CD4-positive, alpha-beta T cell (primary cell): ENCODE data around the gene ALPK3. TPM values are rescaled to one million over a fixed set of nuclear protein-coding genes. Genes with fewer than 3 reads are reported as not detected.

Experiments
- ATAC-seq: fragments of 200-7000 bp; cut with Tn5 transposase; one replicate; pipeline ENCODE4 v1.10.0; 2022; ENCODE audit warnings: mild to moderate bottlenecking; ENCODE audit not compliant: poor library complexity
- CTCF ChIA-PET: fragments of 350-600 bp; sonication (Branson Sonifier 250); formaldehyde crosslinking; loops from one replicate; lab custom pipeline; 2021; ENCODE audit warnings: antibody characterized with exemption, inconsistent platforms; lab: Charles Lee
- POLR2A ChIA-PET: fragments of 350-600 bp; sonication (Branson Sonifier 250); formaldehyde crosslinking; loops from one replicate; lab custom pipeline; 2021; ENCODE audit warnings: antibody characterized with exemption, inconsistent platforms; lab: Charles Lee
- DNase-seq, 14 experiments: peaks; one replicate each; pipeline ENCODE4 v3.0.0-alpha.2; 2013 to 2020; ENCODE audit warnings: mixed read lengths in 2 of 14
- H3K27ac ChIP-seq, 2 donors: one replicate each; pipeline versions ENCODE4 v1.5.1 to v1.7.0; 2013; ENCODE audit warnings: low read length in 2 of 2, low read depth in 1 of 2, mild to moderate bottlenecking in 1 of 2
- H3K27me3 ChIP-seq, 2 experiments: 1 replicate in 1 of 2; 2 replicates in 1 of 2; pipeline versions ENCODE4 v1.6.1 to v1.7.0; 2013; ENCODE audit warnings: low read length in 2 of 2, control low read depth in 1 of 2, mild to moderate bottlenecking in 1 of 2, moderate library complexity in 1 of 2; ENCODE audit not compliant: insufficient read depth in 2 of 2, control insufficient read depth in 1 of 2
- H3K36me3 ChIP-seq: one replicate; pipeline ENCODE4 v1.6.1; 2013; ENCODE audit warnings: low read length, control low read depth; ENCODE audit not compliant: insufficient read depth
- H3K4me1 ChIP-seq: one replicate; pipeline ENCODE4 v1.6.1; 2013; ENCODE audit warnings: low read length, control low read depth; ENCODE audit not compliant: insufficient read depth
- H3K4me3 ChIP-seq: one replicate; pipeline ENCODE4 v1.5.1; 2013; ENCODE audit warnings: mild to moderate bottlenecking, low read length, moderate library complexity
- H3K9me3 ChIP-seq, 2 experiments: 1 replicate in 1 of 2; 2 replicates in 1 of 2; pipeline versions ENCODE4 v1.6.1 to v1.7.0; 2013; ENCODE audit warnings: low read length in 2 of 2, mild to moderate bottlenecking in 2 of 2, control low read depth in 1 of 2, moderate library complexity in 1 of 2; ENCODE audit not compliant: control insufficient read depth in 1 of 2, insufficient read depth in 1 of 2
- H3K27ac Mint-ChIP-seq: one replicate; pipeline ENCODE4 v1.8.0; 2020; ENCODE audit warnings: mixed read lengths
- H3K27me3 Mint-ChIP-seq: one replicate; pipeline ENCODE4 v1.8.0; 2021; ENCODE audit warnings: mixed read lengths
- H3K36me3 Mint-ChIP-seq: one replicate; pipeline ENCODE4 v1.8.0; 2021; ENCODE audit warnings: low read depth, mixed read lengths
- H3K4me1 Mint-ChIP-seq: one replicate; pipeline ENCODE4 v1.8.0; 2021; ENCODE audit warnings: low read depth, mixed read lengths
- H3K4me3 Mint-ChIP-seq: one replicate; pipeline ENCODE4 v1.8.0; 2020; ENCODE audit warnings: mild to moderate bottlenecking, mixed read lengths
- H3K9me3 Mint-ChIP-seq: one replicate; pipeline ENCODE4 v1.8.0; 2020; ENCODE audit warnings: mixed read lengths
- CTCF ChIP-seq: fragments of 200-600 bp; IDR thresholded peaks from one replicate; pipeline ENCODE4 v1.8.0; 2022; ENCODE audit warnings: antibody characterized with exemption, mild to moderate bottlenecking
- intact Hi-C, 2 experiments: fragments of 100-400 bp; cut with DNase I in 1 of 2; cut with micrococcal nuclease in 1 of 2; formaldehyde crosslinking; loops; one replicate each; pipeline versions ENCODE4 v1.15.1 to v1.9.0; 2023 to 2025; cut with DNase I, micrococcal nuclease
- total RNA-seq, 174 experiments: library from RNA in 2 of 174; stranded (reverse) in 2 of 174; gene quantifications; one replicate each; pipeline ENCODE4 v1.2.3 and lab custom pipeline; 2021 to 2026

ALPK3 gene
- total RNA-seq, 2 experiments from 2014 or later = 0.14 TPM

DNA sequence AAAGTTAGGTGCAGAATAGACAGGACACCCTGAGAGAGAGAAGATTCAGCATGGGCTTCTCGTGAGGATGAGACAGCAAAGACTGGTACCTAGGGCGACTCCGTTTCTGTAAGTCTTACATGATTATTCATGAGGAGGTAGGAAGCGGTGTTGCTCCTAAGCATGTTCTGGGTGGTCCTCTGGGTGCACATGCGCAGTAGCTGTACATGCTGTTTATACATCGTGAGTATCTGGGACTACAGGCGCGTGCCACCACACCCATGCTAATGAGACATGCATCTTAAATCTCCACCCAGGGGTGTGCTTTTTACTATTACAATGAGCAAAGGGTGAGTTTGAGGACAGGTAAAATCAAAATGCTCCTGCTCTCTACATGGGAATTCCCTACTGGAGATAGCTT lies 12.3 kb downstream of the ALPK3 start:
- Histone ChIP-seq H3K27ac (no peak overlapping the region), H3K4me3 (no peak overlapping the region), H3K36me3 (no peaks in the 10 kb centered on the region), H3K4me1 (no peaks in the 10 kb centered on the region), H3K27me3 (no peaks in the 10 kb centered on the region), H3K9me3 (no peaks in the 10 kb centered on the region)
- ChIA-PET POLR2A (no interaction called here), CTCF (no interaction called here)
- TF ChIP-seq CTCF = no peak
- H3K4me1 Mint-ChIP-seq = no peaks in the 10 kb centered on the region
- intact Hi-C loops = no loop called here
- no peaks in the 10 kb centered on the region for H3K36me3 Mint-ChIP-seq
- no peaks in the 10 kb centered on the region for H3K27me3 Mint-ChIP-seq
- H3K27ac Mint-ChIP-seq = no peak overlapping the region
- H3K9me3 Mint-ChIP-seq = no peaks in the 10 kb centered on the region
- DNase-seq (no peak), ATAC-seq (no peak)
- H3K4me3 Mint-ChIP-seq = no peak overlapping the region

- H3K36me3 Mint-ChIP-seq = no peaks in the 10 kb centered on the region
- CTCF ChIA-PET = no interaction called here
Measured at GRCh38 chr15:84830036-84830435, 12.9 kb downstream of the ALPK3 start.

DNA sequence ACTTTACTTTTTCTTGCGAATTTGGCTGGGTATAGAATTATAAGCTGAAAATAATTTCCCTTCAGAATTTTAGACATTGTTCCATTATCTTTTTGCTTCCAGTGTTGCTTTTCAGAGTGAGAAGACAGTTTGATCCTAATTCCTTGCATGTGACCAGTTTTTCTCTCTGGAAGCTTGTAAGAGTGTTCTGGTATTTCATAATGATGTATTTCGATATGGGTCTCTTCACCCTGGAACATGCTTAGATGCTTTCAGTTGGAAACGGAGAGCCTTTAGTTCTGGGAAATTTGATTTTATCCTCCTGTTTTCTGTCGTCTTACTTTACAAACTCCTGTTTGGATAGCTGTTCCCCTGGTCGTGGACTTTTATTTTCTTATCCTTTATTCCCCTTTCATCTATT lies 13.9 kb downstream of the ALPK3 start:
- no peak for TF ChIP-seq CTCF
- no peak for ATAC-seq
- no peaks in the 10 kb centered on the region for H3K4me1 Mint-ChIP-seq
- Histone ChIP-seq H3K4me1 (no peaks in the 10 kb centered on the region), H3K27me3 (no peaks in the 10 kb centered on the region), H3K27ac (no peak overlapping the region), H3K4me3 (no peak overlapping the region), H3K9me3 (no peaks in the 10 kb centered on the region), H3K36me3 (no peaks in the 10 kb centered on the region)
- no peaks in the 10 kb centered on the region for H3K27me3 Mint-ChIP-seq
- POLR2A ChIA-PET = no interaction called here
- no peak overlapping the region for H3K4me3 Mint-ChIP-seq
- no peak overlapping the region for H3K27ac Mint-ChIP-seq
- DNase-seq = no peak
- intact Hi-C loops = loop anchor here in 1 of 2 experiments (5.0 kb wide), 1 partner anchor 61 kb away; no protein-coding TSS in a partner anchor
- CTCF ChIA-PET = no interaction called here
- no peaks in the 10 kb centered on the region for H3K9me3 Mint-ChIP-seq
- H3K36me3 Mint-ChIP-seq = no peaks in the 10 kb centered on the region

More at GRCh38 chr15:84830036-84830435, 12.9 kb downstream of the ALPK3 start:
- ATAC-seq (no peak), DNase-seq (no peak)
- H3K4me1 ChIP-seq = no peaks in the 10 kb centered on the region
- Mint-ChIP-seq H3K9me3 (no peaks in the 10 kb centered on the region), H3K4me1 (no peaks in the 10 kb centered on the region), H3K27ac (no peak overlapping the region), H3K27me3 (no peaks in the 10 kb centered on the region), H3K4me3 (no peak overlapping the region)
- no peak overlapping the region for H3K27ac ChIP-seq
- no peak for TF ChIP-seq CTCF
- no peak overlapping the region for H3K4me3 ChIP-seq
- H3K27me3 ChIP-seq = no peaks in the 10 kb centered on the region
- POLR2A ChIA-PET = no interaction called here
- H3K9me3 ChIP-seq = no peaks in the 10 kb centered on the region
- H3K36me3 ChIP-seq = no peaks in the 10 kb centered on the region
- intact Hi-C loops = loop anchor here in 1 of 2 experiments (5.0 kb wide), 1 partner anchor 62 kb away; no protein-coding TSS in a partner anchor
